Lung (tissue), 12 donors: Measurements from ENCODE around the gene CRB2. TPM values are rescaled to one million over a fixed set of nuclear protein-coding genes. Genes with fewer than 3 reads are reported as not detected.

Experiments
- ATAC-seq: fragments of 200-7000 bp; cut with Tn5 transposase; one replicate; pipeline ENCODE4 v1.9.1; 2020; ENCODE audit warnings: moderate number of reproducible peaks; ENCODE audit not compliant: insufficient read depth, low FRiP score
- DNase-seq, 3 donors: peaks; one replicate each; pipeline ENCODE4 v3.0.0-alpha.2; 2013 to 2017
- H3K27ac ChIP-seq, 2 donors: one replicate each; pipeline ENCODE4 v1.5.1; 2013; ENCODE audit warnings: mild to moderate bottlenecking in 2 of 2, moderate library complexity in 2 of 2, control low read depth in 1 of 2, inconsistent platforms in 1 of 2, low read depth in 1 of 2, low read length in 1 of 2
- H3K27me3 ChIP-seq, 3 donors: one replicate each; pipeline ENCODE4 v1.5.1; 2013; ENCODE audit warnings: low read length in 2 of 3; ENCODE audit not compliant: control insufficient read depth in 3 of 3, insufficient read depth in 3 of 3
- H3K36me3 ChIP-seq, 4 donors: one replicate each; pipeline ENCODE4 v1.5.1; 2013; ENCODE audit warnings: low read length in 4 of 4, mild to moderate bottlenecking in 1 of 4, moderate library complexity in 1 of 4; ENCODE audit not compliant: control insufficient read depth in 4 of 4, insufficient read depth in 4 of 4
- H3K4me1 ChIP-seq, 5 donors: one replicate each; pipeline ENCODE4 v1.5.1; 2013; ENCODE audit warnings: low read length in 5 of 5, mild to moderate bottlenecking in 2 of 5, moderate library complexity in 1 of 5; ENCODE audit not compliant: control insufficient read depth in 5 of 5, insufficient read depth in 5 of 5
- H3K4me3 ChIP-seq: one replicate; pipeline ENCODE4 v1.5.1; 2013; ENCODE audit warnings: mild to moderate bottlenecking, control low read depth, moderate library complexity
- H3K9ac ChIP-seq, 2 donors: one replicate each; pipeline ENCODE4 v1.5.1; 2013; ENCODE audit warnings: low read length in 2 of 2, control low read depth in 1 of 2; ENCODE audit not compliant: insufficient read depth in 1 of 2
- H3K9me3 ChIP-seq, 4 donors: one replicate each; pipeline ENCODE4 v1.5.1; 2013; ENCODE audit warnings: low read length in 3 of 4, mild to moderate bottlenecking in 1 of 4, moderate library complexity in 1 of 4; ENCODE audit not compliant: control insufficient read depth in 4 of 4, insufficient read depth in 3 of 4
- WGBS, 2 donors: extraction: QIAGEN DNeasy Blood & Tissue Kit; methylation state at CpG; one replicate each; pipeline ENCODE4 v1.1.7; 2013; 5-methylcytosine and 5-hydroxymethylcytosine counted together
- polyA plus RNA-seq, 2 donors: library from polyadenylated mRNA; stranded (reverse); fragments of 200-250 nt; gene quantifications; one replicate each; pipeline ENCODE4 v1.2.1, GENCODE V29; 2013
- total RNA-seq, 2 donors: library from RNA; depleted of rRNA in 1 of 2; stranded (reverse); fragments of >200 nt in 1 of 2; gene quantifications; one replicate each; pipeline ENCODE4 v1.2.1, GENCODE V29; 2014 to 2021
- TF ChIP-seq, protein P1 (sequence below): IDR thresholded peaks from 2 replicates; pipeline ENCODE4 v1.5.1; 2012; ENCODE audit warnings: mild to moderate bottlenecking; ENCODE audit errors: control extremely low read depth, extremely low read depth
- donor health status: control.
- donor health status: control.
- donor health status: Bipolar disorder and iron deficiency.
- donor health status: healthy.
- donor health status: DM: yes; HTN: yes; CAD: no.

Gene CRB2
- total and polyA plus RNA-seq, 4 donors = 0.01 to 0.34 (median 0.21) TPM

DNA sequence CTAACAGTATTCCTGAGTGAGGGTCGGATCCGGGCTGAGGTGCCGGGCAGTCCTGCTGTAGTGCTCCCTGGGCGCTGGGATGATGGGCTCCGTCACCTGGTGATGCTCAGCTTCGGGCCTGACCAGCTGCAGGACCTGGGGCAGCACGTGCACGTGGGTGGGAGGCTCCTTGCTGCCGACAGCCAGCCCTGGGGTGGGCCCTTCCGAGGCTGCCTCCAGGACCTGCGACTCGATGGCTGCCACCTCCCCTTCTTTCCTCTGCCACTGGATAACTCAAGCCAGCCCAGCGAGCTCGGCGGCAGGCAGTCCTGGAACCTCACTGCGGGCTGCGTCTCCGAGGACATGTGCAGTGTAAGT is 15.2 kb downstream of the CRB2 start:
- H3K4me3 ChIP-seq = no peak overlapping the region
- DNase-seq (no peak), ATAC-seq (no peak)
- TF ChIP-seq, protein P1, sequence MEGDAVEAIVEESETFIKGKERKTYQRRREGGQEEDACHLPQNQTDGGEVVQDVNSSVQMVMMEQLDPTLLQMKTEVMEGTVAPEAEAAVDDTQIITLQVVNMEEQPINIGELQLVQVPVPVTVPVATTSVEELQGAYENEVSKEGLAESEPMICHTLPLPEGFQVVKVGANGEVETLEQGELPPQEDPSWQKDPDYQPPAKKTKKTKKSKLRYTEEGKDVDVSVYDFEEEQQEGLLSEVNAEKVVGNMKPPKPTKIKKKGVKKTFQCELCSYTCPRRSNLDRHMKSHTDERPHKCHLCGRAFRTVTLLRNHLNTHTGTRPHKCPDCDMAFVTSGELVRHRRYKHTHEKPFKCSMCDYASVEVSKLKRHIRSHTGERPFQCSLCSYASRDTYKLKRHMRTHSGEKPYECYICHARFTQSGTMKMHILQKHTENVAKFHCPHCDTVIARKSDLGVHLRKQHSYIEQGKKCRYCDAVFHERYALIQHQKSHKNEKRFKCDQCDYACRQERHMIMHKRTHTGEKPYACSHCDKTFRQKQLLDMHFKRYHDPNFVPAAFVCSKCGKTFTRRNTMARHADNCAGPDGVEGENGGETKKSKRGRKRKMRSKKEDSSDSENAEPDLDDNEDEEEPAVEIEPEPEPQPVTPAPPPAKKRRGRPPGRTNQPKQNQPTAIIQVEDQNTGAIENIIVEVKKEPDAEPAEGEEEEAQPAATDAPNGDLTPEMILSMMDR = no peak
- H3K9ac ChIP-seq = no peak overlapping the region
- H3K4me1 ChIP-seq = peaks cover 0 to 21% (median 0%) of the 10 kb centered on the region in 5 donors
- H3K9me3 ChIP-seq = no peaks in the 10 kb centered on the region
- WGBS, 2 donors = 79 to 88% methylated on average over 18 of the region's 18 CpGs
- H3K27me3 ChIP-seq = peaks cover 13 to 33% (median 20%) of the 10 kb centered on the region in 3 donors
- H3K27ac ChIP-seq = no peak overlapping the region
- no peaks in the 10 kb centered on the region for H3K36me3 ChIP-seq

DNA sequence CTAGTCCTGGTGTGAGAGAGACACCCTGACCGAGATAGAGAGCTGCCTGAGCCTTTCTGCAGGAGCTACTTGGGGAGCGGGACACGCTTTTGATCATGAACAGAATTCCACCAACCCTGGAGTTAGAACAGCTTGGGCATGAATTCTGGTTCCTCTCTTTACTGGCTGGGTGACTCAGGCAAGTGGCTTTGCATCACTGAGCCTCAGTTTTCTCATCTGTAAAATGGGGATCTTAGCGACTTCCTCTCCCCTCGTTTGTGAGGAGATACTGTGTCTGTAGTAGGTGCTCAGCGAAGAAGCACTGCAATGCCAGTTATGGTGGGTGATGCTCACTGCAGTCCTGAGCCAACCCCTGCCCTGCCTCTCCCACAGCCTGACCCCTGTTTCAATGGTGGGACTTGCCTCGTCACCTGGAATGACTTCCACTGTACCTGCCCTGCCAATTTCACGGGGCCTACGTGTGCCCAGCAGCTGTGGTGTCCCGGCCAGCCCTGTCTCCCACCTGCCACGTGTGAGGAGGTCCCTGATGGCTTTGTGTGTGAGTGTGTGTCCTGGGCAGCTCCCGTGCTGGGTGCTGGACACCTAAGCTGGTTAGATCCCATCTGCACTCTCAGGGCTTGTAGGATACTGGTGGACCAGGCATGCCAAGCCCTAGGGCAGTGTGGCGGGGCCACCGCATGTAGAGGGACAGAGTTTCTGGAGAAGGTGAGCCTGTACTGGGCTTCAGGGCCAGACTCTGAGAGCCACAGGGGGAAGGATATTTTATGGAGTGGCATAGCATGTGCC is 16.0 kb downstream of the CRB2 start:
- TF ChIP-seq, protein P1 = no peak
- Histone ChIP-seq H3K4me3 (no peak overlapping the region), H3K9me3 (no peaks in the 10 kb centered on the region), H3K4me1 (peaks cover 0 to 21% (median 0%) of the 10 kb centered on the region in 5 donors), H3K36me3 (no peaks in the 10 kb centered on the region), H3K27ac (no peak overlapping the region), H3K27me3 (peaks cover 13 to 33% (median 20%) of the 10 kb centered on the region in 3 donors), H3K9ac (no peak overlapping the region)
- ATAC-seq = no peak
- 86 to 90% methylated on average over 14 of the region's 14 CpGs for WGBS, 2 donors
- no peak for DNase-seq

DNA sequence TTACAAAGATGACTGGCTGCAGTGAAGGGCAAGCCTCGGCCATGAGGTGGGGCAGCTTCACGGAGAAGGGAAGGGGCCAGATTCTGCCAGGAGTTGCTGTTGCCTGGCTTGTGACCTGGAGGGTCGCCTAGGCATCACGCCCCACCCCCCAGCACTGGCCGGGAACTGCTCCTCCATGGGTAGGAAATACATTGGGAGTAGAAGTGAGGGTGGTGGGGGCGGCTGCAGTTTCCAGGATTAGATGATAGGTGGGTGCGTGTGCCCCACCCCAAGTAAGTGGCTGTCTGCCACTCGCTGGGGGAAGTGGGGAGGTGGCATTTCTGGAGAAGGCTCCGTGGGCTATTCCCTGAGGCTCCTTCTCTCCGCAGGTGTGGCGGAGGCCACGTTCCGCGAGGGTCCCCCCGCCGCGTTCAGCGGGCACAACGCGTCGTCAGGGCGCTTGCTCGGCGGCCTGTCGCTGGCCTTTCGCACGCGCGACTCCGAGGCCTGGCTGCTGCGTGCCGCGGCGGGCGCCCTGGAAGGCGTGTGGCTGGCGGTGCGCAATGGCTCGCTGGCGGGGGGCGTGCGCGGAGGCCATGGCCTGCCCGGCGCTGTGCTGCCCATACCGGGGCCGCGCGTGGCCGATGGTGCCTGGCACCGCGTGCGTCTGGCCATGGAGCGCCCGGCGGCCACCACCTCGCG is 16.9 kb downstream of the CRB2 start:
- 12 to 14% methylated on average over 46 to 58 of the region's 58 CpGs for WGBS, 2 donors
- ATAC-seq (no peak), DNase-seq (no peak)
- H3K27me3 ChIP-seq = peaks cover 13 to 33% (median 20%) of the 10 kb centered on the region in 3 donors
- no peaks in the 10 kb centered on the region for H3K36me3 ChIP-seq
- no peak overlapping the region for H3K27ac ChIP-seq
- peaks cover 0 to 21% (median 0%) of the 10 kb centered on the region in 5 donors for H3K4me1 ChIP-seq
- no peak overlapping the region for H3K4me3 ChIP-seq
- TF ChIP-seq, protein P1 = no peak
- H3K9ac ChIP-seq = no peak overlapping the region
- H3K9me3 ChIP-seq = no peaks in the 10 kb centered on the region
